ENCODE measurements around the gene RHCG.

DNA sequence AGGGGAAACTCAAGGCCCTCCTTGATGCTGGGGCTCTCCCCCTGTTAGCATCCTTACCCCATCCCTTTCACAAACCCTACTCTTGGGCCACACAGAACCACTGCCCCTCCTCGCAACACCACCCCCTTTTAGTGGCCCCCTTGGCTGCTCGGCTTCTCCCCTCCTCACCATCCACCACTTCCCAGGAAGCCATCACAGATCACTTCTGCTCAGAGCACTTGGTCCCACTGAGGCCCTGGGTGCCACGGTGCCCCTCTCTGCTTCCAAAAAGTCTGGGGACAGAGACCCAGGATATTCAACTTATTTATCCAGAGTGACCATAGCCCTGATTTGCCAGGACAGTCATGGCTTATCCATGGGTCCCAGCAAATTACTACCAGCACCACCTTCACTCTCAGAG, 2.4 kb downstream of the RHCG start:
- TF ChIP-seq EZH2 (IDR thresholded peaks at IDR 0.05; ENCODE audit: insufficient read depth, poor library complexity, severe bottlenecking), result no peak
- no peak for TF ChIP-seq EZH2phosphoT487 (IDR thresholded peaks at IDR 0.05; ENCODE audit: insufficient read depth, low read depth)
